ENCODE results near the gene AR. TPM values are rescaled to one million over a fixed set of nuclear protein-coding genes. Genes with fewer than 3 reads are reported as not detected.
A peak's percentile ranks its signal among the peaks of the same experiment; 100 is the strongest.

The AR gene
- total RNA-seq, 1 donor from 2014 or later = 10.4 TPM

DNA sequence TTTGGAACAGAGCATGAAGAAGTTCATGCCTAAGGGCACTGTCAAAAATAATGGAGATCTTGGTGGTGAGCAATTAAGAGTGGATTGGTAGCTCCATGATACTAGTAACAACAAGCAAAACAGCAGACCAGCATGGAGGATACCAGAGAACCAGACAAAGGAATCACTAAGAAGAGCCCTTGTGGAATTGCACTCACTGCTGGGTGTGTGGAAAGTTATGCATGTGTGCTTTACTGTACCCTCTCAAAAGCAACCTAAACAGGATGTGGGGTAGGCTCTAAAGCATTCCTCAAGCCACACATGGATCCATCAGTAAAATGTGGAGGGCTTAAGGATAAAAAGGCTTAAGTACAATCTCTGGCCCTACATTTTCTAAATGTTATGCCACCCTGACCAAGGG is 69.5 kb downstream of the AR start:
- Mint-ChIP-seq H3K4me3 (ENCODE audit: unreplicated experiment) (no peak overlapping the region), H3K27ac (ENCODE audit: unreplicated experiment) (peak overlapping the region; percentile 84), H3K36me3 (ENCODE audit: unreplicated experiment) (peaks cover 8% of the 10 kb centered on the region), H3K27me3 (ENCODE audit: unreplicated experiment) (no peaks in the 10 kb centered on the region), H3K9me3 (ENCODE audit: unreplicated experiment) (peaks cover 25% of the 10 kb centered on the region), H3K4me1 (ENCODE audit: unreplicated experiment) (peaks cover 34% of the 10 kb centered on the region)
- DNase-seq (ENCODE audit: extremely low spot score, unreplicated experiment) = no peak
- no peak for TF ChIP-seq CTCF (IDR thresholded peaks at IDR 0.05)

GRCh38 chrX:67613996-67614395 is 70.2 kb downstream of the AR start:
- Mint-ChIP-seq H3K27ac (ENCODE audit: unreplicated experiment) (peak overlapping the region; percentile 84), H3K9me3 (ENCODE audit: unreplicated experiment) (peaks cover 28% of the 10 kb centered on the region), H3K36me3 (ENCODE audit: unreplicated experiment) (peaks cover 8% of the 10 kb centered on the region), H3K4me3 (ENCODE audit: unreplicated experiment) (no peak overlapping the region), H3K4me1 (ENCODE audit: unreplicated experiment) (peaks cover 34% of the 10 kb centered on the region), H3K27me3 (ENCODE audit: unreplicated experiment) (no peaks in the 10 kb centered on the region)
- TF ChIP-seq CTCF (IDR thresholded peaks at IDR 0.05) = no peak
- no peak for DNase-seq (ENCODE audit: extremely low spot score, unreplicated experiment)

DNA sequence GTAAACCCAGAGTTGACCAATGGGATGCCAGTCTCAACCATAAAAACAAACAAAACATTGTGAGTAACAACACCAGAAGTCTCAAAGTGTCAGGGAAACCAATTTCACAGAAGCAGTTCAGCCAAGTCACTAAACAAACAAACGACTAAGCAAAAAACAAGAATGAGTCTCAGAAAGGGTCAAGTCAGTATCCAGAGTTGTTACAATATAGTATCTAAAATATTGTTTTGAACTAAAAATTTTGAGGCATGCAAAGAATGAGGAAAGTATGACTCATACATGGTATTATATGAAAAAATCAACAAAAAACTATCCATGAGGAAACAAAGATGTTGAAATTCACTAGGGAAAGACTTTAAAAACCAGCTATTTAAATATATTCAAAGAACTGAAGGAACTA is 70.6 kb downstream of the AR start:
- Mint-ChIP-seq H3K9me3 (ENCODE audit: unreplicated experiment) (peaks cover 33% of the 10 kb centered on the region), H3K4me1 (ENCODE audit: unreplicated experiment) (peaks cover 38% of the 10 kb centered on the region), H3K36me3 (ENCODE audit: unreplicated experiment) (peaks cover 8% of the 10 kb centered on the region), H3K27ac (ENCODE audit: unreplicated experiment) (peak overlapping the region; percentile 84), H3K27me3 (ENCODE audit: unreplicated experiment) (no peaks in the 10 kb centered on the region), H3K4me3 (ENCODE audit: unreplicated experiment) (no peak overlapping the region)
- TF ChIP-seq CTCF (IDR thresholded peaks at IDR 0.05) = no peak
- DNase-seq (ENCODE audit: extremely low spot score, unreplicated experiment) = no peak

DNA sequence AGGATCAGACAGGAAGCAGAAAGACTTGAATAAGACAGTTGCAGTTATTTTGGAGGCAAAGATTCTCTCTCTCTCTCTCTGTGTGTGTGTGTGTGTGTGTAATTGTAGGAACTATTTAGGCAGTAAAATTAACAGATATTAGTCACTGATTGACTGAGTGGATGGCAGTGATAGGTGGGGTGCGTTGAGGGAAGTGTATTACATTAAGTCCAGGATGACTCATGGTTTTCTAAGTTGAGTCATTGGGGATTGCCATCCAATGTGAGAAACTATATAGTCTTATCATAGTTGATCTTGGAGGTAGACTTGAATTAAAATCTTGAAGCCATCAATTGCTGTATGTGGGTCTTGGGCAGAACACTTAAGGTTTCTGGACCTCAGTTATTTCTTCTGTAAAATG is 75.4 kb downstream of the AR start:
- Mint-ChIP-seq H3K36me3 (ENCODE audit: unreplicated experiment) (peaks cover 12% of the 10 kb centered on the region), H3K9me3 (ENCODE audit: unreplicated experiment) (peaks cover 50% of the 10 kb centered on the region), H3K4me3 (ENCODE audit: unreplicated experiment) (no peak overlapping the region), H3K27ac (ENCODE audit: unreplicated experiment) (no peak overlapping the region), H3K27me3 (ENCODE audit: unreplicated experiment) (no peaks in the 10 kb centered on the region), H3K4me1 (ENCODE audit: unreplicated experiment) (peaks cover 12% of the 10 kb centered on the region)
- no peak for TF ChIP-seq CTCF (IDR thresholded peaks at IDR 0.05)
- DNase-seq (ENCODE audit: extremely low spot score, unreplicated experiment) = no peak

DNA sequence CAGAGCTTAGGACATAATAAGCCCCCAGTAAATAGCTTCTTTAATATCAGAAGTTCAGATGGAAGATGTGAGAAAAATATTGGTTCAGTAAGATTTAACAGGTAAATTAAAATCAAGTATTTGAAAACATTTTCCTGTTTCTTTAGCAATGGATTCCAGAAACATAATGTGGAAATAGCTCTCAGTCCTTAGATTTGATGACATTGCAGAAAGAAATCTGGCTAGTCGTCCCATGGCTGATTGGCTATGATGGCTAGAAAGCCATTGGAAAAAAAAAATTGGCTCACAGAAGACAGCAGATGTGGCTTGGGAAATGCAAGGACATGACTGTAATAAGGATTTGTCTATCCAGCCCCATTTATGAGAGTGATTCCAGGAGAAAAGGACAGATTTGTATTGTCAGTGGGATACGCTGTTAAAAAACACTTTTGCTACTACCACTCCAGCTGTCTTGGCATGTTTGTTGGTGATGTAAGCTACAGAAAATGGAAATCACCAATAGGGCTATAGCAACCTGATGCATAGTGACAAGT is 78.3 kb downstream of the AR start:
- TF ChIP-seq CTCF (IDR thresholded peaks at IDR 0.05) = no peak
- H3K27me3 Mint-ChIP-seq (ENCODE audit: unreplicated experiment) = no peaks in the 10 kb centered on the region
- H3K4me3 Mint-ChIP-seq (ENCODE audit: unreplicated experiment) = no peak overlapping the region

More for the DNA sequence above, 78.3 kb downstream of the AR start:
- no peak overlapping the region for H3K27ac Mint-ChIP-seq (ENCODE audit: unreplicated experiment)
- H3K9me3 Mint-ChIP-seq (ENCODE audit: unreplicated experiment) = peaks cover 47% of the 10 kb centered on the region
- peaks cover 8% of the 10 kb centered on the region for H3K36me3 Mint-ChIP-seq (ENCODE audit: unreplicated experiment)
- H3K4me1 Mint-ChIP-seq (ENCODE audit: unreplicated experiment) = peaks cover 5% of the 10 kb centered on the region
- DNase-seq (ENCODE audit: extremely low spot score, unreplicated experiment) = no peak

Data from osteocyte (in vitro differentiated cells).